Calu3 (cell line): ENCODE results near the gene PCDHGB2. TPM values are rescaled to one million over a fixed set of nuclear protein-coding genes. Genes with fewer than 3 reads are reported as not detected.
"Not testable (repeated sequence)": the region's sequence is repeated elsewhere in the genome, so short reads cannot be mapped to it uniquely, and the experiment has no call there.

Source experiments
- BruUV-seq: library from RNA; stranded (reverse); fragments of 400-500 nt; replicated peaks from 2 replicates; lab custom pipeline; 2021; lab: Mats Ljungman, UMichigan
- CTCF ChIA-PET: fragments of 300-600 bp; sonication (Branson Sonifier 250); formaldehyde crosslinking; loops from one replicate; lab custom pipeline; 2022; ENCODE audit warnings: antibody characterized with exemption; lab: Charles Lee
- DNase-seq: peaks from one replicate; pipeline ENCODE4 v3.0.0; 2022
- H3K27ac Mint-ChIP-seq: one replicate; pipeline ENCODE4 v1.8.0; 2022; ENCODE audit warnings: mixed read lengths; ENCODE audit not compliant: unreplicated experiment
- H3K27me3 Mint-ChIP-seq: one replicate; pipeline ENCODE4 v1.8.0; 2022; ENCODE audit warnings: mixed read lengths; ENCODE audit not compliant: unreplicated experiment
- H3K36me3 Mint-ChIP-seq: one replicate; pipeline ENCODE4 v1.8.0; 2022; ENCODE audit warnings: mild to moderate bottlenecking, moderate library complexity, mixed read lengths; ENCODE audit not compliant: insufficient read depth, unreplicated experiment
- H3K4me1 Mint-ChIP-seq: one replicate; pipeline ENCODE4 v1.8.0; 2022; ENCODE audit warnings: mild to moderate bottlenecking, low read depth, mixed read lengths; ENCODE audit not compliant: unreplicated experiment
- H3K4me3 Mint-ChIP-seq: one replicate; pipeline ENCODE4 v1.8.0; 2022; ENCODE audit warnings: mild to moderate bottlenecking, low read depth, moderate library complexity, mixed read lengths; ENCODE audit not compliant: unreplicated experiment
- H3K9me3 Mint-ChIP-seq: one replicate; pipeline ENCODE4 v1.8.0; 2022; ENCODE audit warnings: low read depth, mixed read lengths; ENCODE audit not compliant: unreplicated experiment
- intact Hi-C: fragments of 100-400 bp; cut with micrococcal nuclease; formaldehyde crosslinking; loops from one replicate; pipeline ENCODE4 v1.10.0; 2022; ENCODE audit not compliant: unreplicated experiment
- total RNA-seq: library from RNA; stranded (reverse); gene quantifications from 2 replicates; pipeline ENCODE4 v1.2.3, GENCODE V29; 2022
- TF ChIP-seq, protein P1 (sequence below): fragments of 200-600 bp; IDR thresholded peaks from one replicate; pipeline ENCODE4 v1.8.0; 2022; ENCODE audit warnings: antibody characterized with exemption; ENCODE audit not compliant: unreplicated experiment

PCDHGB2 gene
- total RNA-seq, 1 experiment from 2014 or later, result 0.38 TPM

DNA sequence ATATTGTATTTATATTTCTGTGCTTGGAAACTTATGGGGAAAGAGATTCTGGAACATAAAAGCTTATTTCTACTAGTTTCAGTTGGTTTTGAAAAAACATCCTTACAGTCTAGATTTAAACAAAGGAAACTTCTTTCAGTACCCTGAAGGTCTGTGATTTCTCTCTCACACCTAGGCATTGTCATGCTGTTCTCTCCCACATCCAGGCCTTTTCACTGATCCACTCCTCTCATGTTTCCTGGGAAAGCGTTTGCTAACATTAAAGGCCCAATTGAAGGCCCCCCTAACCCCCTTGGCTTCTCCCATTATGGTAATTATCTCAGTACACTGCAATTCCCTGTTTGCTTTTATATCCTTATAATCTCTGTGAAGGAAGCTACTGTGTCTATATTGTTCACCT lies 17.0 kb upstream of the PCDHGB2 start:
- TF ChIP-seq, protein P1, sequence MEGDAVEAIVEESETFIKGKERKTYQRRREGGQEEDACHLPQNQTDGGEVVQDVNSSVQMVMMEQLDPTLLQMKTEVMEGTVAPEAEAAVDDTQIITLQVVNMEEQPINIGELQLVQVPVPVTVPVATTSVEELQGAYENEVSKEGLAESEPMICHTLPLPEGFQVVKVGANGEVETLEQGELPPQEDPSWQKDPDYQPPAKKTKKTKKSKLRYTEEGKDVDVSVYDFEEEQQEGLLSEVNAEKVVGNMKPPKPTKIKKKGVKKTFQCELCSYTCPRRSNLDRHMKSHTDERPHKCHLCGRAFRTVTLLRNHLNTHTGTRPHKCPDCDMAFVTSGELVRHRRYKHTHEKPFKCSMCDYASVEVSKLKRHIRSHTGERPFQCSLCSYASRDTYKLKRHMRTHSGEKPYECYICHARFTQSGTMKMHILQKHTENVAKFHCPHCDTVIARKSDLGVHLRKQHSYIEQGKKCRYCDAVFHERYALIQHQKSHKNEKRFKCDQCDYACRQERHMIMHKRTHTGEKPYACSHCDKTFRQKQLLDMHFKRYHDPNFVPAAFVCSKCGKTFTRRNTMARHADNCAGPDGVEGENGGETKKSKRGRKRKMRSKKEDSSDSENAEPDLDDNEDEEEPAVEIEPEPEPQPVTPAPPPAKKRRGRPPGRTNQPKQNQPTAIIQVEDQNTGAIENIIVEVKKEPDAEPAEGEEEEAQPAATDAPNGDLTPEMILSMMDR, result no peak
- no peaks in the 10 kb centered on the region for H3K27me3 Mint-ChIP-seq
- no TSS peak for BruUV-seq
- intact Hi-C loops, result no loop called here
- H3K4me3 Mint-ChIP-seq, result no peak overlapping the region
- no peaks in the 10 kb centered on the region for H3K36me3 Mint-ChIP-seq
- no peak overlapping the region for H3K27ac Mint-ChIP-seq
- H3K4me1 Mint-ChIP-seq, result no peaks in the 10 kb centered on the region
- peaks cover 27% of the 10 kb centered on the region for H3K9me3 Mint-ChIP-seq
- DNase-seq, result no peak
- CTCF ChIA-PET, result no interaction called here

DNA sequence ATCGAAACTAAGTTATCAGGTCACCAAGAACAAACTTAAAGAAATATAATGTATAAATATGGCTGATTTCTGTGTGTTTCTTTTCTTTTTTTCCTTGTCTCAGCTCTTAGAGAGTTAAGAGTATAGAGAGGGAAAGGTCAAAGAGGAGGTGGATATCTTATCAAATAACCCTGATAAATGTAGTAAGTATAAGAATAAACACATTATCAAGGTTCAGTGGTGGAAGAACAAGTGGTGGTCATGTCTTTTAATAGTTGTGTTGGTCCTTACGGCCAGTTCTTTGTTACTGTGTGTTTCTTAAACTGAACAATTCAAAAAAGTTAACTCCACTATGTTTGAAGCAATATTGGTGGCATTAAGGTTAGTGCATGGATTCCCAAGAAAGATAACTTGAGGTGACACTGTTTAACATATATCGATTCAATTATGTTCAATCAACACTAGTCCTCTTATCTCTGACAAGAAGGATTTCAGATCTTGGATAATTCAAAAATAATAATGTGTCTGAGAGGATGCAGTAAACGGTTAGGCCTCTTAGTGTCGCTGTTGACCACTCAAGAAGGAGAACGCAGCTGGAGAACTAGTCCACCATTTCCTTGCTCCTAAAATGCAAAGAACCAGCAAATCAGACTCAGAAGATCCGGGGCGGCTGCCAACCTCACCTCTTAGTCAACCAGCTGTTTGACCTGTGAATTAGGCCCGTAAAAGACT lies 16.4 kb upstream of the PCDHGB2 start, which contains the start of gene PCDHGA3:
TSS of gene PCDHGA3 (plus strand) at position 588 of the 711 bp plus-strand sequence. CDS start 205 bp downstream, outside the sequence.
- Mint-ChIP-seq H3K27ac (no peak within 1 kb of the TSS), H3K27me3 (no peaks in the 10 kb centered on the region), H3K36me3 (no peaks in the 10 kb centered on the region), H3K4me1 (no peaks in the 10 kb centered on the region), H3K9me3 (peaks cover 23% of the 10 kb centered on the region), H3K4me3 (no peak within 1 kb of the TSS)
- no peak for DNase-seq
- CTCF ChIA-PET, result no interaction called here
- no TSS peak for BruUV-seq
- TF ChIP-seq, protein P1, result no peak
- intact Hi-C loops, result no loop called here

DNA sequence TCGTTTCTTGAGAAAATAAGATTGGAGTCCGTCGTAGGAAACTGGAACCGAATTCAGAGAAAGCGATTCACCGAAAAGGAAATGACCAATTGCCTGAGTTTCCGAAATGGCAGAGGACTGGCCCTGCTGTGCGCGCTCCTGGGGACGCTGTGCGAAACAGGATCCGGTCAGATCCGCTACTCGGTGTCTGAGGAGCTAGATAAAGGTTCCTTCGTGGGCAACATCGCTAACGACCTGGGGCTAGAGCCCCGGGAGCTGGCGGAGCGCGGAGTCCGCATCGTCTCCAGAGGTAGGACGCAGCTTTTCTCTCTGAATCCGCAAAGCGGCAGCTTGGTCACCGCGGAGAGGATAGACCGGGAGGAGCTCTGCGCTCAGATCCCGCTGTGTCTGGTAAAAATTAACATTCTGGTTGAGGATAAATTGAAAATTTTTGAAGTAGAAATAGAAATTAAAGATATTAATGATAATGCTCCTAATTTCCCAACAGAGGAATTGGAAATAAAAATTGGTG lies 15.8 kb upstream of the PCDHGB2 start:
- no peak for DNase-seq
- Mint-ChIP-seq H3K36me3 (no peaks in the 10 kb centered on the region), H3K4me1 (no peaks in the 10 kb centered on the region), H3K27ac (no peak overlapping the region), H3K4me3 (no peak overlapping the region), H3K9me3 (peaks cover 19% of the 10 kb centered on the region), H3K27me3 (no peaks in the 10 kb centered on the region)
- BruUV-seq, result no TSS peak
- TF ChIP-seq, protein P1, result no peak
- CTCF ChIA-PET, result no interaction called here
- intact Hi-C loops, result no loop called here

DNA sequence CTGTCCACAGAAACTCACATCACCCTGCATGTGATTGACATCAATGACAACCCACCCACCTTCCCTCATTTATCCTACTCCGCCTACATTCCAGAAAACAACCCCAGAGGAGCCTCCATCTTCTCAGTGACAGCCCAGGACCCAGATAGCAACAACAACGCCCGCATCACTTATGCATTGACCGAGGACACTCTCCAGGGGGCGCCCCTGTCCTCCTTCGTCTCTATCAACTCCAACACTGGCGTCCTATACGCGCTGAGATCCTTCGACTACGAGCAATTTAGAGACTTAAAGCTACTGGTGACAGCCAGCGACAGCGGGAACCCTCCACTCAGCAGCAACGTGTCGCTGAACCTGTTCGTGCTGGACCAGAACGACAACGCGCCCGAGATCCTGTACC lies 14.5 kb upstream of the PCDHGB2 start:
- Mint-ChIP-seq H3K36me3 (peaks cover 3% of the 10 kb centered on the region), H3K4me1 (no peaks in the 10 kb centered on the region), H3K27me3 (no peaks in the 10 kb centered on the region), H3K27ac (no peak overlapping the region), H3K9me3 (peaks cover 19% of the 10 kb centered on the region), H3K4me3 (no peak overlapping the region)
- BruUV-seq, result no TSS peak
- TF ChIP-seq, protein P1, result no peak
- DNase-seq, result no peak
- CTCF ChIA-PET, result no interaction called here
- intact Hi-C loops, result no loop called here

DNA sequence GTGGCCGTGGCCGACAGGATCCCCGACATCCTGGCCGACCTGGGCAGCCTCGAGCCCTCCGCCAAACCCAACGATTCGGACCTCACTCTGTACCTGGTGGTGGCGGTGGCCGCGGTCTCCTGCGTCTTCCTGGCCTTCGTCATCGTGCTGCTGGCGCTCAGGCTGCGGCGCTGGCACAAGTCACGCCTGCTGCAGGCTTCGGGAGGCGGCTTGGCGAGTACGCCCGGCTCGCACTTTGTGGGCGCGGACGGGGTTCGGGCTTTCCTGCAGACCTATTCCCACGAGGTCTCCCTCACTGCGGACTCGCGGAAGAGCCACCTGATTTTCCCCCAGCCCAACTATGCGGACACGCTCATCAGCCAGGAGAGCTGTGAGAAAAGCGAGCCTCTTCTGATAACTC lies 13.8 kb upstream of the PCDHGB2 start:
- H3K4me1 Mint-ChIP-seq, H3K36me3 Mint-ChIP-seq, CTCF ChIA-PET, intact Hi-C loops, H3K27me3 Mint-ChIP-seq, H3K27ac Mint-ChIP-seq, H3K4me3 Mint-ChIP-seq, BruUV-seq, DNase-seq: not testable (repeated sequence)
- H3K9me3 Mint-ChIP-seq, result peaks cover 19% of the 10 kb centered on the region
